Measurements from ENCODE around the gene CPZ. TPM values are rescaled to one million over a fixed set of nuclear protein-coding genes. Genes with fewer than 3 reads are reported as not detected.

The CPZ gene
- total RNA-seq, 1 experiment from 2014 or later, result 9.1 TPM

GRCh38 chr4:8649631-8650361, 57.2 kb downstream of the CPZ start:
- POLR2A ChIA-PET (ENCODE audit: unreplicated experiment), result no interaction called here
- H3K27me3 ChIP-seq (ENCODE audit: insufficient read depth, low read depth), result peaks cover 71% of the 10 kb centered on the region
- no peak for TF ChIP-seq CTCF (conservative IDR thresholded peaks at IDR 0.05)
- TF ChIP-seq EZH2 (IDR thresholded peaks at IDR 0.05; ENCODE audit: low read depth), result no peak
- H3K27ac ChIP-seq, result no peak overlapping the region
- H3K79me2 ChIP-seq (ENCODE audit: low read depth), result no peaks in the 10 kb centered on the region
- CTCF ChIA-PET, result no interaction called here
- DNase-seq, result no peak
- peaks cover 8% of the 10 kb centered on the region; the same call in 1 of the 2 replicates for H3K4me1 ChIP-seq (replicated peaks; ENCODE audit: insufficient read depth)
- no peak overlapping the region for H2AFZ ChIP-seq
- H3K36me3 ChIP-seq (ENCODE audit: low read depth), result no peaks in the 10 kb centered on the region
- intact Hi-C loops (cut with micrococcal nuclease; ENCODE audit: unreplicated experiment), result no loop called here
- H3K9me2 ChIP-seq (ENCODE audit: insufficient read depth), result no peaks in the 10 kb centered on the region
- no peaks in the 10 kb centered on the region for H3K9me3 ChIP-seq (ENCODE audit: insufficient read depth, low read depth)
- H4K20me1 ChIP-seq (ENCODE audit: insufficient read depth), result no peaks in the 10 kb centered on the region
- no peak overlapping the region for H3K4me3 ChIP-seq
- H3F3A ChIP-seq (ENCODE audit: insufficient read depth, low read depth), result no peaks in the 10 kb centered on the region
- no TSS peak for BruUV-seq (replicated peaks)
- no peak overlapping the region for H3K4me2 ChIP-seq

GRCh38 chr4:8651661-8652180, 59.2 kb downstream of the CPZ start:
- ChIA-PET CTCF (interaction anchor here (0.6 kb wide), 1 partner anchor 91 kb away, joined by 3 read pairs; no protein-coding TSS in a partner anchor), POLR2A (ENCODE audit: unreplicated experiment) (no interaction called here)
- no peak for DNase-seq
- H3K4me3 ChIP-seq, result no peak overlapping the region
- H3K36me3 ChIP-seq (ENCODE audit: low read depth), result no peaks in the 10 kb centered on the region
- no peaks in the 10 kb centered on the region for H3K9me2 ChIP-seq (ENCODE audit: insufficient read depth)
- no peak overlapping the region for H3K4me2 ChIP-seq
- BruUV-seq (replicated peaks), result no TSS peak
- no peak overlapping the region for H2AFZ ChIP-seq
- no peak overlapping the region for H3K27ac ChIP-seq
- no peaks in the 10 kb centered on the region for H4K20me1 ChIP-seq (ENCODE audit: insufficient read depth)
- H3K79me2 ChIP-seq (ENCODE audit: low read depth), result no peaks in the 10 kb centered on the region
- H3F3A ChIP-seq (ENCODE audit: insufficient read depth, low read depth), result no peaks in the 10 kb centered on the region
- H3K27me3 ChIP-seq (ENCODE audit: insufficient read depth, low read depth), result peaks cover 85% of the 10 kb centered on the region
- TF ChIP-seq CTCF (conservative IDR thresholded peaks at IDR 0.05) (no peak), EZH2 (IDR thresholded peaks at IDR 0.05; ENCODE audit: low read depth) (no peak)
- H3K9me3 ChIP-seq (ENCODE audit: insufficient read depth, low read depth), result no peaks in the 10 kb centered on the region
- intact Hi-C loops (cut with micrococcal nuclease; ENCODE audit: unreplicated experiment), result no loop called here
- peaks cover 3% of the 10 kb centered on the region; the same call in 1 of the 2 replicates for H3K4me1 ChIP-seq (replicated peaks; ENCODE audit: insufficient read depth)

DNA sequence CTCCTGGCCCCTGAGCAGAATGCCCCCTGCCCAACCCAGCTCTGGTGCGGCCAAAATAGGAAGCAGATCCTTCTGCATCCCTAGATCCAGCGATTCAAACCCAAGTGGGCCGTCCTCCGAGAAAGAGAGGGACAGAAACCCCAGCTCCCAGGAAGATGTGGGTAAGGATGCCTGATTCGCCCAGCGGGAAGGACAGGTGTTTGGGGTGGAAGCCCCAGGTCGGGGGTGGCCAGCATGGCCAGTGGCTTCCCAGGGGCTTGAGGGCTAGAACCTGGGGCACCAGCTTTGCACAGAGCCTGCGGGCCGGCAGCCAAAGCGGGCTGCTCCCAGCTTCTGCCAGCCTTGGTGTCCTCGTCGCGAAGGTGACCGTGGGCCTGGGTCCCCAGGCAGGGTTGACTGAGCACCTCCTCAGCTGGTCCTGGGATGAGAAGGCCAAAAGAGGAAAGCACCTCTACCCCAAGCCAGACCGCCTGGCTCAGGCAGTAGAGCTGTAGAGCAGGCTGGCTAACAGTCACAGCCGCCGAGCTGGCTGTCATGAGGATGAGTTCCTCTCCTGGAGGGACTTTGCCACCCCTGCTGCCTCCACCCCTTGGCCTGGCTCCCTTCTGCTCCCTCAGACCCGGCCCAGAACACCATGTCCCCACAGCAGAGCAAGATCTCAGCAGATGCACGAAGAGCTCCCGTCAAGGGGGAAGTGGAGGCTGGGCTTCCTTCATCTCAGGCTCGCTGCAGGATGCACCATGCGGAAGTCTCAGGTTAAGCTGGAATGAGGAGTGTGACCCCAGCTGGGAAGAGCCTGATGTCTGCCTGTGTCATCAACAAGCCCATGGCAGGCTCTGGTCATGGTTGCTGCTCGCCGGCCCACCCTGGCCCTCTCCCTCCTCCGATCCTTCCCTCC, 59.9 kb downstream of the CPZ start:
- Histone ChIP-seq H3K9me3 (ENCODE audit: insufficient read depth, low read depth) (no peaks in the 10 kb centered on the region), H3K4me2 (no peak overlapping the region), H2AFZ (no peak overlapping the region), H3F3A (ENCODE audit: insufficient read depth, low read depth) (no peaks in the 10 kb centered on the region), H3K4me1 (replicated peaks; ENCODE audit: insufficient read depth) (no peaks in the 10 kb centered on the region), H3K27me3 (ENCODE audit: insufficient read depth, low read depth) (peaks cover 85% of the 10 kb centered on the region), H3K27ac (no peak overlapping the region), H4K20me1 (ENCODE audit: insufficient read depth) (no peaks in the 10 kb centered on the region), H3K79me2 (ENCODE audit: low read depth) (no peaks in the 10 kb centered on the region), H3K36me3 (ENCODE audit: low read depth) (no peaks in the 10 kb centered on the region), H3K4me3 (no peak overlapping the region), H3K9me2 (ENCODE audit: insufficient read depth) (no peaks in the 10 kb centered on the region)
- no peak for DNase-seq
- ChIA-PET POLR2A (ENCODE audit: unreplicated experiment) (no interaction called here), CTCF (interaction anchor here (0.6 kb wide), 1 partner anchor 92 kb away, joined by 3 read pairs; no protein-coding TSS in a partner anchor)
- BruUV-seq (replicated peaks), result no TSS peak
- TF ChIP-seq CTCF (conservative IDR thresholded peaks at IDR 0.05), result no peak
- no peak for TF ChIP-seq EZH2 (IDR thresholded peaks at IDR 0.05; ENCODE audit: low read depth)
- intact Hi-C loops (cut with micrococcal nuclease; ENCODE audit: unreplicated experiment), result no loop called here
